Endometrium (tissue), 2 donors: ENCODE measurements around the gene ITGB2.

Source experiments
- FAIRE-seq: peaks from 2 replicates; lab custom pipeline; 2012; peaks lifted over from hg19 to GRCh38; lab: Jason Lieb, UNC
- donor health status: control.
- donor health status: control.

ITGB2 gene

GRCh38 chr21:44920694-44921604, at the start of gene ITGB2:
TSS of gene ITGB2 (minus strand) at chr21:44920899. CDS start at chr21:44910782, 10,117 bp downstream.
- FAIRE-seq = no peak

DNA sequence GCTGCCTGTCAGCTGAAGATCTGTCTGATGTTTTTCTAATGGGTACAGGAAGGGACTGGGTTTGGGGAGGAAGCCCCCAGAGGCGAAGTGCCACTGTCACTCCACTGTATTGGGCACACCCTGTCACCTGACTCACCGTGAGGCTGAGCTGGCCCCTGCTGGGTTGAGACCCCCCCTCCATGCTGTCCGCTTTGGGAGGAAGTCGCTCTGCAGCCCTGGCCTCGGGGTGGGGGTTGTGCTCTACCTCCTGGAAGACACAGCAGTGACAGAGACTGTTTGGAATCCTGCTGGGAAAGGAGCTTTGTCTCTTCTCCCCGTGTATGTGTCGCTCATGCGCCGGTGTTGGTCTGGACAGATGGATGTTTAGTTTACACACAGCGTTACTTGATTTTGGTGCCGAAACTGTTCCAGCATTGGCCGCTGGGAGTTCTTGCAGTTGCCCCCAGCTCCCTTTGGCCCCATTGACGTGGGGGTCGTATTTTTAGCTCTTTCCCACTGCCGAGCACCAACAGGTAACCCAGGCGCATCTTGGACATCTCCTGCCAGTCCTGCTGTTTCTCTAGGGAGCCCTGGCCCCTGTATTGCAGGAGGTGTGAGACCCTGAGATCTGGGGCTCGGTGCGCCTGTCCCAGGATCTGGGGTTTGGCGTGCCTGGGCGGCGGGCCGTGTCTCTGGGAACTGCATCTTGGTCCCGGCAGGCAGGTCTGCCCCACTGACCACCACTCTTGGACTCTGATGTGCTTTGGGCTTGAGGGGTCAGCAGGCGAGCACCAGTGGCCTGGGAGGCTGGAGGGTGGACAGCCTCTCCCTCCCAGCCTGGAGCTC, 49.4 kb upstream of the ITGB2 start:
- FAIRE-seq = no peak

DNA sequence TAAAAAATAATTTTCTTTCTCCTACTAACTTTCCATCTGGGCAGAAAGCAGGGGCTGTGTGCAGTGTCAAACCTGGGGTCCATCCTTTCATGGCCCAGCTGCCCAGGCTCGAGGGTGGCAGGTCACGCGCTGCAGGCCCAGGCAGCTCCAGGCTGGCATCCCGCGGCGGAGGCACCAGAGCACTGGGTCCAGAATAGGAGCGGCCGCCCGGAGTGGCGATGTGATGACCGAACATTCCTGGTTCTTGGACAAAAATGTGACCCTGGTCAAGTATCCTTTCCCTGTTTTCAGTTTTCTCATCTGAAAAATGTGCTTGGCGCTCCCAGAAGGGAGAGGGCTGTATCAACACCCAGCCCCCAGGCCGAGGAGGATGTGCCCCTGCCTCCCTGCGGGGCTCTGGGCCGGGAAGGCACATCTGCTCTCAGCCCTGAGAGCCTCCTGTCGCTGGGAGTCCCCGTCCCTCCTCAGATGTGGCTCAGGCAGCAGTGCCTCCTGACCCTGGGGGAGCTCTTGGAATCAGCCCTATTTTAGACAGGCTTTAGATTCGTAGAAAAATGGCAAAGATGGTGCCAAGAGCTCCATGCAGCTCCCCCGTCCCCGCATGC, 48.5 kb upstream of the ITGB2 start:
- FAIRE-seq = no peak

DNA sequence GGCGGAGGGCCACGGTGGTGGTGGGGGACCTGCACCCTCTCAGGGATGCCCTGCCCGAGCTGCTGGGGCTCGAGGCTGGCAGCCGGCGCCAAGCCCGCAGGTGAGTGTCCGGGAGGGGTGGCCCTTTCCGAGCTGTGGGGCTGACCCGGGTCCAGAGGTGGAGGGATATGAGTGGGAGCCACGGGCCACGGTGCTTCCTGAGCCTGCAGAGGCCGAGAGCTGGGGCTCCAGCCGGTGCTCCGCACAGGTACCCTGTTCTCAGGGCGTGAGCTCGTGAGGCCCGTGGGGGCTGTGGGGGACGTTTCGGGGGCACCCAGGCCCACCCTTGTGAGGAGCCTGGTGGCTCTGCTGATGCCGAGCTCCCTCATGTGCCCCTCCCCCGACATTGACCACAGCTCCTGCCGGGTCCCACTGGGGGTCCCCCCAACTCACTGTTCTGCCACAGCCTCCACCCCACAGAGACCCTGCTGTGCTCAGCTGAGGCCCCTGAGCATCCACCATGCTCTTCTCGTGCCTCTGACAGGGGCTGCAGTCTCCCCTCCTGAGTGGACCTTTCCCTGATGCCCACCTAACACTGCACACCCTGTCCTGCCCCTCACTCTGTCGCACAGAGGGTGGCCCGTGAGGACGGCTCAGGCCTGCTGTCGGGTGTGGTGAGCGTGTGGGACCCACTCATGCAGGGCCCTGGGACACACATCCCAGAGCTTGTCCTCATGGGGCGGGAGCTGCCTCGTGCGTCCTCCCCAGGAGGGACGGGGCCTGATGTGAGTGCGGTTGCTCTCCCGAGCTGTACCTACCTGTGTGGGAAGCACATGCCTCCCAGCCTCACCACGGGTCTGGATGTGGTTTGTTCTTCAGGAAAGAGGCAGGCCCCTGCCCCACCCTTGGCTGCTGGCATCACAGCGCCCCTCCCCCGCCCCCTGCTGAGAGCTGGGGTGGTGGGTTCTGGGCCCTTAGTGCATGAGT, 46.7 kb upstream of the ITGB2 start:
- FAIRE-seq = no peak

- no peak for FAIRE-seq
These were observed 45.7 kb upstream of the ITGB2 start for GRCh38 chr21:44966135-44967081.

GRCh38 chr21:44965251-44966022, 44.7 kb upstream of the ITGB2 start:
- no peak for FAIRE-seq

- no peak for FAIRE-seq
These were observed 43.7 kb upstream of the ITGB2 start for GRCh38 chr21:44964381-44964780.

GRCh38 chr21:44962403-44962966, 41.8 kb upstream of the ITGB2 start:
- peak; percentile 78 for FAIRE-seq

GRCh38 chr21:44960141-44961092, 39.7 kb upstream of the ITGB2 start:
- peak; percentile 29 for FAIRE-seq

DNA sequence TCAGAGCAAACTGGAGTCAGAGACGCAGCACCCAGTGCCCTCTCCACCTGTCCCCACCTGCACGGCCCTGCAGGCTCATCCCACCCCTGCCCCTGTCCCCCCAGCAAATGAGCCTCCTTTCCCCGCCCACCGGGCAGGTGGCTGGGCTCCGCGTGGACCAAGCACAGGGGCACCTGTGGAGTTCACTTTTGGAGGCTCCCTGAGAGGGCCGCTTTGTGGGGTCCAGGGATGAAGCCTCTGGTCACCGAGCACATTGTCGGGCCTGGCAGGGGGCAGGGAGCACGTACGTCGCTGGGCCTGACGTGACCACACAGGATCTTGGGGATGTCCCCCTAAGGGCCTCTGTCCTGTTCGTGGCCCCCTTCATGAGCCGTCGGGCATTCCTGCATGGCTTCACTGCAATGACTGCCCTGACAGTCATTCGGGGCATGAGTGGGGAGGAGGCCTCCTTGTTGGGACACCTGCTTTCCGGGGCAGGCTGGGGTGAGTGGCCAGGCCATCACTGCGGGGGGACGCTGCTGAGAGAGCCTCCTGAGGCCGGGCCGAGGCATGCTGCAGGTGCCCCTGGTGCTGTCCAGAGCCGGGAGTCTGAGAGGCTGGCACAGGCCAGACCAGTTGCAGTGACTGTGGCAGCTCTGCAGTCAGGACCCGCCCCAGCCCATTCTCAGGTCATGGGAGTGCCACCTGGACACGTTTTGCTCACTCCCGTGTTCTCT, 38.8 kb upstream of the ITGB2 start:
- no peak for FAIRE-seq

DNA sequence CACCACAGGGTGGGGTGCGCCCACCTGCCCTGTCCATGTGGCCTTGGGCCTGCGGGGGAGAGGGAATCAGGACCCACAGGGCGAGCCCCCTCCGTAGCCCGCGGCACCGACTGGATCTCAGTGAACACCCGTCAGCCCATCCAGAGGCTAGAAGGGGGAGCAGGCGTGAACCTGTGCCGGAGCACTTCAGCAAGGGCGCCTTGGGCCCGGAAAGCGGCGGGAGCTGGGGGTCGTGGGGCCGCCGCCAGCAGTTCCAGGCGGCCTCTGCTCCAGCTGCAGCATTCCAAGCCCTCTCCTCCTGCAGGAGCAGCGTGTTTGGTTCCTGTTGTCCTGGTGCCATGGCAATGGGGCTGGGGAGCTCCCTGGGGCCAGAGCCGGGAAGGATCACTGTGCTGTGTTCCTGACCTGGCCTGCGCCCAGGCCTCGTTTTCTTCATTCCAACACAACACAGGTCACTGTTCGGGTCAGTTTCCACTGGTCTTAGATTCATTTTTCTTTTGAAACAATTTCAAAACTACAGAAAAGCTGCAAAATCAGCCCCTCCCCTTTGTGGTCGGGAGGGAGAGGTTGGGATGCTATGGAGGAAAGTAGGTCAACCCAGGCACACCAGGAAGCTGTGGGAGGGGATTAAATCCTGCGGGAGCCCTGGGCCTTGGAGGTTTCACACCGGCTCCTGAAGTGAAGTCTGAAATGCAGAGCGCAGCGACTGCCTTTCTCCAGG, 37.9 kb upstream of the ITGB2 start:
- FAIRE-seq = peak; percentile 90

DNA sequence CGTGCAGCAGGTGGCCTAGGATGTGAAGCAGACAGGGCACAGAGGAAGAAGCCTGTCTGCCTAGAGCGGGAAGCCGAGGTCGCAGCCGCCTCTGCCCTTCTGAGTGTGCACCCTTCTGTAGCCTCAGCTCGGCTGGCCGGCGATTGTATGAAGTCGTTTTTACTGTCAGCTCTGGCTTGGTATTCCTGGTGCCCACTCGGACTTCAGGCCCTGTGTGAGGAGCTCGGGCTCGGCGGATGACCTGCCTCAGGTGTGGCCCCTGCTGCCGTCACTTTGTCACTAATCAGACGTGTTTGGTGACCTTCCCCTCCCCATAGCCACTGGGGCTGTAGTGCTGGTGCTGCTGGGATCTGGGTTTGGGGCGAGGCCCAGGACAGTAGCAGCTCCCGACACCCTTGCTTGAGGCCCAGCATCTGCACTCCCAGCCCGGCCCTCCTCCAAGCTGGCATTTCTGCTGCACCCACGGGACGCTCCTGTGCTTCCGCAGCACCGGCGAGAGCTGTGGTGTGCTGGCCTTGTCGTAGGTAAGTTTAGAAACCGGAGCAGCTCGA, 37.3 kb upstream of the ITGB2 start:
- no peak for FAIRE-seq

GRCh38 chr21:44957047-44957831, 36.5 kb upstream of the ITGB2 start:
- no peak for FAIRE-seq

- FAIRE-seq = no peak
These were observed 35.8 kb upstream of the ITGB2 start for GRCh38 chr21:44956356-44957046.

GRCh38 chr21:44955798-44956175, 35.1 kb upstream of the ITGB2 start:
- FAIRE-seq = no peak
